Fibroblast of villous mesenchyme (primary cell): ENCODE measurements around the gene CCDC15. TPM values are rescaled to one million over a fixed set of nuclear protein-coding genes. Genes with fewer than 3 reads are reported as not detected.
A peak's percentile ranks its signal among the peaks of the same experiment; 100 is the strongest.

ENCODE experiments used
- DNase-seq: peaks from one replicate; pipeline ENCODE4 v3.0.0-alpha.2; 2010; ENCODE audit warnings: low read depth
- H3K4me3 ChIP-seq: 2 replicates; pipeline ENCODE4 v1.5.1; 2011; ENCODE audit warnings: low read depth, mild to moderate bottlenecking, low read length
- CTCF ChIP-seq: IDR thresholded peaks from 2 replicates; pipeline ENCODE4 v1.5.1; 2012; ENCODE audit warnings: low read depth, mild to moderate bottlenecking, low read length; ENCODE audit not compliant: insufficient read depth
- total RNA-seq: library from RNA; depleted of rRNA; stranded (reverse); fragments of >200 nt; gene quantifications from 2 replicates; pipeline ENCODE4 v1.2.3, GENCODE V29; 2012

CCDC15 gene
- total RNA-seq, 1 donor, result 3.5 TPM

GRCh38 chr11:125079151-125079877 lies 125.3 kb downstream of the CCDC15 start:
- H3K4me3 ChIP-seq, result no peak overlapping the region
- DNase-seq, result no peak

GRCh38 chr11:125079878-125080530 lies 126.0 kb downstream of the CCDC15 start:
- no peak for TF ChIP-seq CTCF
- DNase-seq, result no peak

More at GRCh38 chr11:125079151-125079877, 125.3 kb downstream of the CCDC15 start:
- TF ChIP-seq CTCF, result no peak

GRCh38 chr11:125080531-125080911 lies 126.5 kb downstream of the CCDC15 start:
- no peak overlapping the region for H3K4me3 ChIP-seq
- TF ChIP-seq CTCF, result no peak
- DNase-seq, result no peak

More at GRCh38 chr11:125079878-125080530, 126.0 kb downstream of the CCDC15 start:
- H3K4me3 ChIP-seq, result no peak overlapping the region

GRCh38 chr11:125081098-125081798 lies 127.2 kb downstream of the CCDC15 start:
- TF ChIP-seq CTCF, result no peak
- H3K4me3 ChIP-seq, result no peak overlapping the region
- no peak for DNase-seq

- no peak for DNase-seq
- no peak overlapping the region for H3K4me3 ChIP-seq
- no peak for TF ChIP-seq CTCF
Measured at GRCh38 chr11:125082040-125082439, 128.0 kb downstream of the CCDC15 start.

GRCh38 chr11:125082611-125083311 lies 128.8 kb downstream of the CCDC15 start:
- no peak for TF ChIP-seq CTCF
- DNase-seq, result peak; percentile 83
- no peak overlapping the region for H3K4me3 ChIP-seq
